GM18505 (cell line): ENCODE results near the gene INSL4.

Experiments used
- ATAC-seq: cut with Tn5 transposase; IDR thresholded peaks from one replicate; pipeline ENCODE4 v1.9.1; 2021; ENCODE audit not compliant: unreplicated experiment
- POLR2A ChIP-seq: IDR thresholded peaks from 4 replicates; pipeline ENCODE4 v1.6.1; 2011; ENCODE audit warnings: borderline replicate concordance; ENCODE audit not compliant: insufficient read depth, insufficient read length; ENCODE audit errors: extremely low read depth

INSL4 gene

GRCh38 chr9:5231212-5231611 lies at the start of gene INSL4:
Gene INSL4, plus strand, starts transcription at chr9:5231419. Its CDS starts 105 bp downstream, at chr9:5231524.
- ATAC-seq = no peak
- no peak for TF ChIP-seq POLR2A

GRCh38 chr9:5184776-5185175 lies 46.4 kb upstream of the INSL4 start:
- no peak for ATAC-seq
- no peak for TF ChIP-seq POLR2A

GRCh38 chr9:5185220-5185840 lies 45.9 kb upstream of the INSL4 start, which contains the start of gene INSL6:
Gene INSL6, minus strand, starts transcription at chr9:5185639. Its CDS starts 37 bp downstream, at chr9:5185602.
- ATAC-seq = no peak
- TF ChIP-seq POLR2A = no peak

- ATAC-seq = no peak
- TF ChIP-seq POLR2A = no peak
These were observed 44.6 kb upstream of the INSL4 start for GRCh38 chr9:5186416-5187169.

GRCh38 chr9:5188060-5188984 lies 42.9 kb upstream of the INSL4 start:
- ATAC-seq = no peak
- no peak for TF ChIP-seq POLR2A

GRCh38 chr9:5191985-5192384 lies 39.2 kb upstream of the INSL4 start:
- no peak for ATAC-seq
- no peak for TF ChIP-seq POLR2A

- TF ChIP-seq POLR2A = no peak
- ATAC-seq = no peak
These were observed 37.9 kb upstream of the INSL4 start for GRCh38 chr9:5193345-5193744.

GRCh38 chr9:5195463-5195862 lies 35.8 kb upstream of the INSL4 start:
- no peak for ATAC-seq
- no peak for TF ChIP-seq POLR2A

- no peak for TF ChIP-seq POLR2A
- no peak for ATAC-seq
These were observed 26.1 kb upstream of the INSL4 start for GRCh38 chr9:5205071-5205470.

- no peak for TF ChIP-seq POLR2A
- ATAC-seq = no peak
These were observed 665 bp upstream of the INSL4 start for GRCh38 chr9:5230554-5230953.

- TF ChIP-seq POLR2A = no peak
- no peak for ATAC-seq
These were observed 32.4 kb downstream of the INSL4 start for GRCh38 chr9:5263351-5264218.

- no peak for TF ChIP-seq POLR2A
- ATAC-seq = no peak
These were observed 33.0 kb downstream of the INSL4 start for GRCh38 chr9:5264219-5264595.
